NCI-H748 treated with DMSO at 0.1 percent for 48 hours (cell line): ENCODE measurements around the gene PGRMC2.

Experiments used
- DNase-seq: peaks from one replicate; lab custom pipeline; 2025; lab: John Stamatoyannopoulos, UW

Gene PGRMC2, protein sequence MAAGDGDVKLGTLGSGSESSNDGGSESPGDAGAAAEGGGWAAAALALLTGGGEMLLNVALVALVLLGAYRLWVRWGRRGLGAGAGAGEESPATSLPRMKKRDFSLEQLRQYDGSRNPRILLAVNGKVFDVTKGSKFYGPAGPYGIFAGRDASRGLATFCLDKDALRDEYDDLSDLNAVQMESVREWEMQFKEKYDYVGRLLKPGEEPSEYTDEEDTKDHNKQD

DNA sequence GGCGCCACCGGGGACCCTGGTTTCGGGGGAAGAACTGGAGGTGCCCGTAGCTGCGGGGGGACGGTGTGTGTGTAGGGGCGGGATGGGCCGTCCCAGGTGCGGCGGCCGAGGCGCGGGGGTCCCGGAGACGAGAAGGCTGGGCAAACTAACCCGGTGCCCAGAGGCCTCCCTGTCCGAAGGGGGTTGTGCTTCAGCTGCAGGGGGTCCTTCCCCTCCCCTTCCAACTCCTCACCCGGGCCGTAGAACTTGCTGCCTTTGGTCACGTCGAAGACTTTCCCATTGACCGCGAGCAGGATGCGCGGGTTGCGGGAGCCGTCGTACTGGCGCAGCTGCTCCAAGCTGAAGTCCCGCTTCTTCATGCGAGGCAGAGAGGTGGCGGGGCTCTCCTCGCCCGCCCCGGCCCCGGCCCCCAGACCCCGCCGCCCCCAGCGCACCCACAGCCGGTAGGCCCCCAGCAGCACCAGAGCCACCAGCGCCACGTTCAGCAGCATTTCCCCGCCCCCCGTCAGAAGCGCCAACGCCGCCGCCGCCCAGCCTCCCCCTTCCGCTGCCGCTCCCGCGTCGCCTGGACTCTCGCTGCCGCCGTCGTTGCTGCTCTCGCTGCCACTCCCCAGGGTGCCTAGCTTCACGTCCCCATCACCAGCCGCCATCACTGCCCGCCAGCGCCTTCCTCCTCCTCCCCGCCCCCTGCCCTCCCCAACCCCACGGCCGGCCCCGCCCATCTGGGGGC lies at the start of gene PGRMC2:
TSS of gene PGRMC2 (minus strand) at position 673 of the 730 bp plus-strand sequence. CDS start at position 650, 23 bp downstream.
- no peak for DNase-seq

DNA sequence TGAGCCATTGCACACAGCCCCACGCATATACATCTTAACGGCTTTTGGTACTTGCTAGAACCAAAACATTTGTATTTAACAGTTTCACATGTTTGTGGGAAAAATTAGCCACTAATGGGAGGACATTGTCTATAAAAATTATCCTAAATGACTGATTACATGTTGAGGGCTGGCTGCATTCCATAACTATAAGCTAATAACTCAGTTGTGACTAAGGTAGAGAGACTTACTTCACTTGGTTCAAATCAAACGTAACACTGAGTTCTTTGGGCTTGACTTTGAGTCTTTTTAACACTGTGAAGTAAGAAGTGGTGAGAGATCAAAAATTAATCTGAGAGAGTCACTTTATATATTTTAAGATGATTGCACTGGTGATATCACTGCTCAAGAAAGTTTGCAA lies 47.9 kb upstream of the PGRMC2 start:
- DNase-seq: no peak

DNA sequence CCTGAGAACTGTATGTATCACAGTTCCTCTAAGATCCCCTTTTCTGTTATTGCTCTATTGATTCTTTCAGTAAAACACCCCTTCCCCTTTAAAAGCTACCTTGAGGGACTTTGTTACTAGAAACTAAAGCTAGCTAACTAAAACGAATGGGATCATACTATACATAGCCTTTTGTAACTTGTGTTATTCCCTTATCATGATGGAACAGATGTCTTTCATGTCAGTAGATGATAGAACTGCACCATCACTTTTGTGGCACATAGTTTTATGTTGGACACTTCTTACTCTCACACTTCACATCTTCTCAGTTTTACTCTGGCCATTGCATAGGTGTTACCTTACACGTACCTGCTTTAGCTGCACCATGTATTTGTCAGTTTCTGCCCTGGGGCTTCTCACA lies 46.6 kb upstream of the PGRMC2 start:
- DNase-seq: no peak

DNA sequence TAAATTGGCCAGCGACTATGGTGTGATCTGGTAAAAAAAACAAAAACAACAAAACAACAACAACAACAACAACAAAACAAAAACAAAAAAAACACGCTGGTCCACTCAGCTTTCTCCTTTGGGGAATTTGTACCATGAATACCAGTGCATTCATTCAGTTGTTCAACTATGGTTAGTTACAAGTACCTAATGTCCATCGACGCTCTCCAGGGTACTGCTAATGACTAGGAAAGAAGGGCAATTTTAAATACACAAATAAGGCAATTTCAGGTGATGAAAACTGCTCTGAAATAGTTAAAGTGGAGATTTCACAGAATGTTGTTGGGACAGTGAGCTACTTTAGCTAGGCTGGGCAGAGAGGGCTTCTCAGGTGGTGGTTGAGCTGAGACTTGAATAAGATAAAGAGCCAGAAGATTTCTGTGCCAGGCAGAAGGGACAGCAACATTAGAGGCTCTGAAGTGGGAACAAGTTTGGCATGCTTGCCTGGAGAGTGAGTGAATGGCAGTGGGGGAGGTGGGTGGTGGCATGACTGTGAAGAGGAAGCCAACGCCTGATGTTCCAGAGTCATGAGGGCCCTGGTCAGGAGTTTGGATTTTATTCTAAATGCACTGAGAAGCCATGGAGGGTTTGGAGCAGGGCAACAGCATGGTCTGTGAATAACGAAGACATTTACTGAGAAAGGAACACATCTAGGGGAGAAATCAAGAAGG lies 45.9 kb upstream of the PGRMC2 start:
- no peak for DNase-seq

DNA sequence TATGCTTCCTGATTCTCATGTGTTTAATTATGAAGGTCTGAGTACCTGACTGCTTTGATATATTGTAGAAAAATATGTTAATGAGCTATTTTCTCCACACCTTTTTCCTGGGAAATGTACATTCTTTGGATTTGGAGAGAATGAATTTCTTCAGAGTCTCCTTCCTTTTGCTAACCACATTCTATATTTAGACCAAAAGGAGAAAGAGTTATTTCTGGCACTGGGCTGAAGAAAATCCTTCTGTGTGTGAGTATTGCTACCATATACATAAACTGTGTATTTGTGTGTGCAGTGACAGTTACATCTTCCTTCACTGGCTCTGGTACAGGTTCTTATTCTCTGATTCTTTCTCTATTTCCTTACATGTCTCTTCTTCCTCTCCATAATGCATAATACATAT lies 44.5 kb upstream of the PGRMC2 start:
- no peak for DNase-seq

DNA sequence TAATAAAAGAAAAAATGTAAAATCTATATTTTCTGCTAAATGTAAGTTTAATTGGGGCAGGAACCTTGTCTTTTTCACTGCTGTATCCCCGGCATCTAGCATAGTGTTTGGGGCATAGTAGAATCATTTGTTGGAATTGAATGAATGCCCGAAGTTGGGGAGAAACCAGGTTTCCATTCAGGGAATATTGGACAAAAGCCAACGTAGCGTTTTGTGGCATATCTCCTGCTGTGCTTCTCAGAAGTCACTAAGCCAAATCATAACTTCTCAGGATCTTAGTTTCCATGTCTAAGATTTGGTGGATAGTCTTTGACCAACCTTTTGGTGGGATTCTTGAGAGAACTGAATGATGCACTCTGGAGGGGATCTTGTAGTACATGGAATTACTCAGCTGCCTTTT lies 42.0 kb upstream of the PGRMC2 start:
- DNase-seq: no peak

DNA sequence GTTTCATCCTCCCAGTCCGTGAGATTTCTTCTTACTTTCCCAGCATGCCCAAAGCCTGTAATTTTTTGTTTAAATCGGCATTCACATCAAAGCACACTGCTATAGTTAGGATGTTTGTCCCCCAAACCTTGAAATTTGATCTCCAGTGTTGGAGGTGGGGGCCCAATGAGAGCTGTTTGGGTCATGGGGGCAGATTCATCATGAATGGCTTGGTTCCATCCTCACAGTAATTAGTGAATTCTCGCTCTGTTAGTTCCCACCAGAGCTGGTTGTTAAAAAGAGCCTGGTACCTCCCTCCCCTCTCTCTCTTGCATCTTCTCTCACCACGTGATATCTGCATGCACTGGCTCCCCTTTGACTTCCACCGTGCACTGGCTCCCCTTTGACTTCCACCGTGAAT lies 40.5 kb upstream of the PGRMC2 start:
- no peak for DNase-seq

DNA sequence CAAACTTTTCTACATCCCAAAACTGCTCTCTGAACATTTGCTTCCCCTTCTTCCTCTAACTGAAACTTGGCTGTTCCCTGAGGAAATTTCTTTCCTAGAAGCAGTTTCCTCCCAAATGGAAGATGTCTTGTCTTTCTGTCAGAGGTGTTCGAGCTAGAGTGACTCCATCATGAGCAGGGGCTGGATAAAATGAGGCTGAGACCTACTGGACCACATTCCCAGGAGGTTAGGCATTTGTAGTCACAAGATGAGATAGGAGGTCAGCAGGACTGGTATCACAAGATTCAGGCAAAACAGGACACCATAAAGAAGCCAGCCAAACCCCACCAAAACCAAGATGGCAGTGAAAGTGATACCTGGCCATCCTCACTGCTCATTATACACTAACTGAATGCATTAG lies 35.8 kb upstream of the PGRMC2 start:
- DNase-seq: no peak

DNA sequence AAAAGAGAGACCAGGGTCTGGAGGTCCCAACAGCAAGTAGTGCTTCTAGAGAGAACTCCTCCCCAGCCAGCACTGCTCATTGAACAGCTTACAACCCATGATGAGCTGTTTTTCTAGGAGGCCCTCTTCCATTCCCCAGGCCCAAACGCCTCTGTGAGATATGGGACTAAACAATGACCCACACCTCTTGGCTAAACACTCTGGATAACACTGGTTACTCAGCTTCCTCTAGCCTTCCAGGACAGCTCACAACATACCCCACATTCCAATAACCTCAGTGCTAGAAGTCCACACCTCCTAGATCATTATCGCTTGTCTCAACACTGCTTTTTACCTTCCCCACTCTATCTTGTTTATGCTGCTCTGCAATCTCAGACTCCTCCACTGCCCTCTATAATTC lies 35.4 kb upstream of the PGRMC2 start:
- DNase-seq: no peak

DNA sequence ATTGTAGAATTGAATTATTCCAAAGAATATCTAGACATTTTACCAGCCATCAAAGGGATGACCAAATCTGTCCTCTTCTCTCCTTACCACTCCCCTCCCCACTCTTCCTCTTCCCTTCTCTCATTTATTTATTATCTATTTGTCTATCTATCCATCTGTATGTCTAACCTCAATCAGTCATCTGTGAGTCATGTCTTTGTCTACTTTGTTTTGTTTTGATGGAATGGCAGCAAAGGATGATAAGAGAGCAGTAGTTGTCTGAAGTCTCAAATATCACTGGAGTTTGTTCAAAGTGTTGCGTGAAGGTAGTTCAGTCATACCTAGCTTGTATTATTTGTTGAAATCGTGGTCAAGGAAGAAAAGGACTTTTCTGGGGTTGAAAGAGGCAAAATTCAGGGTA lies 34.7 kb upstream of the PGRMC2 start:
- DNase-seq: no peak

DNA sequence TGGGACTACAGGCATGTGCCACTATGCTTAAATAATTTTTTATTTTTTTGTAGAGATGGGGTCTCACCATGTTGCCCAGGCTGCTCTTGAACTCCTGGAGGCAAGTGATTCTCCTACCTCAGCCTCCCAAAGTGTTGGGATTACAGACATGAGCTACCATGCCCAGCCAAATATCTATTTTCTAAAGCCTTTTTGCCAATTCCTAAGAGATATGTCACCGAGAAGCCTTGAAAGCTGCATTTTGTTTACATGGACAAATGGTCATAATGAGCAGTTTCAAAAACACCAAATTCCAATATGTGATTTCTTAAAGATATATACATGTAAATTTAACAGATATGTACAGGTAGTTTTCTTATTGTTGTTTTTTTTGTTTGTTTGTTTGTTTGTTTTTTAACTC lies 33.0 kb upstream of the PGRMC2 start:
- DNase-seq: no peak

DNA sequence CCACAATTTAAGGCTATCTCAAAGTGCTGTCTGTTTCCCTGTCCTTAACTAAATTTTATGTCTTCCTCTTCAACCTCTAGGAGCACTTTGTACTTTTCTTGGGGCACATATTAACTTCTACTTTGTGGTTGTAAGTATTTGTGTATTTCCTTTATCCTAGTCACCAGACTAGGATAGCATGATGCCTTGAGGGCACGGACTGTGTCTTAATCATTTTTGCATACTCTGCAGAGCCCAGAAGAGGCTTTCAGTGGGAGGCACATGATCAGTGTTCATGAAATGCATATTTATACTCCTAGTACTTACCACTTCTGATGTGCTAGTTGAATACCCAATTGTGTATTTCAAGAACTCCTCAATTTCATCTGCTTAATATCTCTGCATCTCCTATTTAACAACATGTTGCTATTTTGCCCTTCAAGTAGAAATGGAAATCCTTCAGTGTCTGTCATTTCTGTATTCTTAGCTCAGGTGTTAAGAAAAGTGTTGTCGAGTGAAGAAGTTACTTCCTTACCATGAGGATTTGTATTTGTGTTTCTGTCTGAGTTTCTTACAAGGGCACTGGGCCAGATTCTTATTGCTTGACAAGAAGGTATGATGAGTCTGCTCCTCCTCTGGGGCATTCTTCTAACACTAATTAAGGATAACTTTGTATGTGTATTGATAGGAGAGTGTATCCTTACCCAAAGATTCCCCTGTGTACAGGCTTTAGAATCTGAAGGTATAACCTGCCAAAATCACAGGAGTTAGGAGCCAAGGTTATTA lies 28.3 kb upstream of the PGRMC2 start:
- DNase-seq: no peak

DNA sequence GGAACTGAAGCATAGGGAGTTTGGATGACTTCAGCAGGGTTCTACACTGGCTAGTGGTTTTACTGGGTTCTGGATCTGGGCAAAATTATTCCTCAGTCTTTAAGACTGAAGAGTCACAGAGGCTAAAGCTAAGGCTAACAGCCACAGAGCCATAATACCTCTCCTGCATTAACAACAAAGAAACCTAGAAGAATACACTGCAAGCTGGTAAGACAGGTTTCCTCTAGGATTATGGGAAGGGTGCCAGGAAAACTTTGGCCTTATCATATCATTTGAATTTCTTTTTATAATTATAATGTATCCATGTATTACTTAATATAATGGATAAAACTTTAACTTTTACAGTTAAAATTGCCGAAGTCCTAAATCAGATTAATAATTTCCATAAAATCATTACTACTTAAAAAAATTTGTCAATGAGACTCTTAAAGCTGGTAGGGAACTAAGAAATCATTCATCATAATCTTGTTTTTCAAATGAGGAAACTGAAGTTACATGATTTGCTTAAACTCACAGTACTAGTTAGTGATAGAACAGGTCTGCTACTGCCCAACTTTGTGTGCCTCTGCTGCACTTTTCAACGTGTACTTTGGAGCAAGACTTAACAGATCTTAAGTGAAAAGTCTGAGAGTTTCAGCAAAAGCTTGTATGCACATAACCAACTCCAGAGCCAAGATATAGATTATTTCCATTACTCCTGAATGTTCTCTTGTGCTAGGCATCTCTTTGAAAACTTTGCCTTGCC lies 24.2 kb upstream of the PGRMC2 start:
- no peak for DNase-seq

DNA sequence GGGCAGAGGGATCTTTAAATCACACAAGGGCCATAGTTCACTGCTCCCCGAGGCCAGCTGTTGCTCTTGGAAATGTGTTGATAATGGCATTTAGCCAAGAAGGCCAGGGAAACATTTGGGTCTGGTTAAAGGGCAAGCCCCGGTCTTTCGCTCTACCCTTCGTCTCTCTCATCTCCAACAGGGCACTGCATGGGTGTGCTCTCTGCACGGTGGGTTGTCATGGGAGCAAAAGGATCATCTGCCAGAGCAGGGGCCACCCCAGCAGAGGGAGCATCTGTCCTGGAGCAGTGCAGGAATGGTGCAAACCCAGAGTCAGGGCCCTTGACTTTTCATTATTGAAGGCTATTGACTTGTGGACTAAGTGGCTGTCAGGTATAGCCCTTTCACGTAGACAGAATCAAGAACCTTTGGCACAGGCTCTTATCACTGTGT lies 22.7 kb upstream of the PGRMC2 start:
- DNase-seq: no peak

DNA sequence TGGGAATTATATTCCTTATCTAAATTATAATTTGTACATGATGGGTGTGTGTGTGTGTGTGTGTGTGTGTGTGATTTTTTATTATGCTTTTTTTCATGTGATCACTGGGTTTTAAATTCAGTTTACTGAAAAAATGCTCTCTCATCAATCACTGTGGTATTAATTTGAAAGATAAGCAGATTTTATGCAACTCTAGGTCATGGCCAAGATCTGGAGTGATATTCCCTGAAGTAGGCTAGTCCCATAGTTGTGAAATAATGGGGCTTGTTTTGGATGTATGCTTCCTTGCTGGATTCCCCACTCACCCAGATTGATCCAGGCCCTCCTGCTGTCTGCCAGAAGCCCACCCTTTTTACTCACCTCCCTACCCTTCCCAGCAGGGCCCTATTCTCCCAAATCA lies 22.0 kb upstream of the PGRMC2 start:
- no peak for DNase-seq

DNA sequence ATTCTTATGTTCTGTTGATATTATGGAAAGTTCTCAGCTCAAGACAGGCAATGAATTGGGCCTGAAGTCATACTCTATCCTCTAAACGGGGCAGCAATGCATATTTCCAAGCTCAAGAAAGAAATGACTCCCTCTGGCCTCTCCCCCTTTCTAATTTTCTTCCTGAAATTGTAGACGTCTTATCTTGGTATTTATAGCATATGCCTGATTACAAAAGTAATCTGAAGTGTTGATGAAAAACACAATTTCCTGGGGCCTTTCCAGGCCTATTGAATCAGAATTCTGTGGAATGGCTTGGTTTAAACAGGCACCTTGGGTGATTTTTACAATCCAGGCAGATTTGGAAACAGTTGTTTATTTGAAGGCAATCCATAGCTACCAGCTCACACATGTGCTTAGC lies 21.4 kb upstream of the PGRMC2 start:
- DNase-seq: no peak

DNA sequence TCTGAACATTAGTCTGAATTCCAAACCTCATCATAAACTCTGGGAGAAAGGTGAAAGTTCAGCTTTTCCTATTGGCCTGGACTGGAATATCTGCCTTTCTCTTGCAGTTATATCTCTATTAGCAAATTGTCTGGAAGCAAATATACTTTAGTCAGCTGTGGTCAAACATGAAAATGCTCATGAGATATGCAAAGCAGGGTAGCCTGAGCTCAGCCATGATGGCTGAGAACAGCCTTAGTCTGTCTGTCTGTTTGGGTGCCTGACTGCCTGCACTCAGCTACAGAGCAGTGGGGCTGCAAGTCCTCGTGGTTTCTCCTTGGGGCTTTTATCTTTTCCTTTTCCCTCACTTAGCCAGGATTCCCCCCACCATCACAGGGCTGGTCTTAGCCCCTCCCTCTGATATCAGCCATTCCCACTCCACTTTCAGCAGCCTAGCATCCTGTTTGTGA lies 19.5 kb upstream of the PGRMC2 start:
- DNase-seq: no peak

DNA sequence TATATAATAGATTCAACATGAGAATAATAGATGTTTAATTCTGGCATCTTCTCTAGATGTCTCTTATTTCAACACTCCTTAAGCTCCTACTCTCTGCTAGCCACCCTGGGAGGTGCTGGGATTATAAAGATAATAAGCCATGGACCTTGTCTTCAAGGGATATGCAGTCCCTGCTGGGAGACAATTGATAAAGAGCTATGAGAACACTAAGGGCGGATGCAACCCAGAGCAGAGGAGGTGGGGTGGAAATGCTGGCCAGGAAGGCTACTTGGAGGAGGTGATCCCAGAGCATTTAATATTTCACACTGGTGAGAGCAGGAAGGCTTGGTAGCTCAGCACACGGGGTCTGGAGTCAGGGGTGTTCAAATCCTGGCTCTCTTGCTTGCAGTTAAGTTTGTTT lies 18.3 kb upstream of the PGRMC2 start:
- no peak for DNase-seq

DNA sequence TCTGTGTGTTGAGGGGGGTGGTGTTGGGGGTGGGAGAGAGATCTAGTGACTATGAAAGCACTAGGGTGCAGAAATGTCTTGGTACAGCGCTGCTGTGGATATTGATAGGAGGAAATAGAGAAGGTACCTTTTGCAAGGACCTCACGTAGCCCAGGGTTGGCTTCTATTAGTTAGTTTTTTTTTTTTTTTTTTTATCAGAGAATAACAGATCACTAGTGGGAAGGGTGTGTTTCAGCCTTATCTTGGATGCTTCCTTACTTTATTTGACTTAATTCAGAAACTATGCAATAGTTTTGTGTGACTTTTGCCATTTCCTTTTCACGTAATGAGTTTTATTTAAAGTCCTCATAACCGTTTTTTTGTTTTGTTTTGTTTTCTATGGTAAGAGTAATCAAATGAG lies 16.4 kb upstream of the PGRMC2 start:
- DNase-seq: no peak

DNA sequence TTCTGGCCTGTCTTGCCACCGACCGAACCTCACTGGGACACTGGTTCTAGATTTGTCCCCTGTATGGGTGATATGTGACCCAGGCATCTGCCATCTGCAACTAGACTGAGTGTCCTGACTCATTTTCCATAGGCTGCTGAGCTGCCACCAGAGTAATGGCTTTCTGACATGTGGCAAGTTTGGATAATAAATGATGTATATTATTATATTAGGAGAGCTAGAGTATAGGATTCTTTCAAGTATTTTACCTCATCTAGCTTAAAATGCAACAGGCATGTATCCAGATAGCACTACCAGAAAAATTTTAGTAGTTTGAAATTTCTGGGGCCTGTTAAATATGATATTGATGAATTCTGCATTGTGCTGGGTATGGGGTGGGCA lies 15.8 kb upstream of the PGRMC2 start:
- no peak for DNase-seq

DNA sequence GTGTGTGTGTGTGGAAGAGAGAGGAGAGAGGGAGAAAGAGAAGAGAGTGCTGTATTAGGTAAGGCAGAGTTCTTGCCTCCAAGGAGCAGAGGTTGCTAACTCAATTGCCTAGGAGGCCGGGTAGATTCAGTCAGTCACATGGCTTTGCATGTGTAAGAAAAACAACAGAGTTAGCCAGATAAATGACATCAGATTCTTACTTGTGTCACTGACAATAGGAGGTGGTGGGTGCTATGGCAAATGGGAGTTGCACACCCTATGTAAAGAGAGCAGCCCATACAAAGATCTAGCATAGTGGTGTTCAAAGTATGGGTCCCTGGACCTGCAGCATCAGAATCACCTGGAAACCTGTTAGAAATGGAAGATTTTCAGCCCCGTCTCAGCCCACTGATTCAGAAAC lies 14.4 kb upstream of the PGRMC2 start:
- no peak for DNase-seq

DNA sequence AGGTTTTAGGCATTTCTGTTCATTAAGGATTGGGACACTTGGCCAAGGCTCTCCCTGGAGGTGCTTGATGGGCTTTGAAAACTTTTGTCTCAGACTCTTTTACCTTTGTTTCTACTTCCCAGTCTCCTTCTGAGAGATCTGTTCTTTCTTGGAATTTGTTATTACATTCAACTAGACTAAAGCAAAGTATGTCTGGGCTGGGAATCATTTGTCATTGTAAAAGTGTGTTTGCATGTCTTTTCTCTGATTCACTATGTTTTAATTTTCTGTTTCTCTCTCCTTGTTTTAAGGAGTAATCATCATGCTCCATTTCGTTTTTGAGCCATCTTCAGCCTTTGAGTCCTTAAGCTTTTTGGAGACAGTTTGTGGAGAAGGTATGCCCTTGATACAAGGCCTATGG lies 12.2 kb upstream of the PGRMC2 start:
- no peak for DNase-seq
